SU-DHL-6 (cell line): ENCODE results near the gene SINHCAF.

Experiments used
- CTCF ChIP-seq: fragments of 200-600 bp; sonication (generic); IDR thresholded peaks from one replicate; pipeline ENCODE4 v1.5.1; 2017; ENCODE audit warnings: antibody characterized with exemption, mild to moderate bottlenecking, low read length, moderate library complexity; ENCODE audit not compliant: insufficient read depth, poor library complexity, severe bottlenecking
- EZH2phosphoT487 ChIP-seq: fragments of 200-600 bp; sonication (generic), shearing (Covaris generic); conservative IDR thresholded peaks from 2 replicates; pipeline ENCODE4 v1.6.1; 2018; ENCODE audit warnings: mild to moderate bottlenecking, antibody characterized with exemption, low read length, moderate library complexity, mixed read lengths

- TF ChIP-seq CTCF, result no peak
- TF ChIP-seq EZH2phosphoT487, result no peak
Observed at GRCh38 chr12:31261744-31262143, 64.2 kb downstream of the SINHCAF start.
